ENCODE data around the gene LRRC74A.

Gene LRRC74A

DNA sequence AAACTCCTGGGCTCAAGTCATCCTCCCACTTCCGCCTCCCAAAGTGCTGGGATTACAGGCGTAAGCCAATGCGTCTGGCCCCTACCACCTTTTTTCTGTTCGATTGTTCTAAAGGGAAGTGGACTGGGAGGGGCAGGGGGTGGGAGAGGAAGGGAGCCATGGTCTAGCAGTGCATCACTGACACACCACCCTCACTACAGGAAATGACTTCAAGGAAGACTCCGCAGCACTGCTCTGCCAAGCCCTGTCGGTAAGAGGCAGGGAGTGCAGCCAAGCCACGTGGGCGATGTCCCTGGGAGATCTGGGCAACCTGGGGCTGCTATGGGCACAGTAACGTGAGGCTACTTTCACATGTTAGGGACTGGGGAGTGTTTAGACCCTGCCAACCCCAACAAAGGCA is 18.0 kb downstream of the LRRC74A start:
- TF ChIP-seq CTCF (IDR thresholded peaks at IDR 0.05) = 0 out of 2 replicates have a peak, but pooled peaks have one; percentile 6
- no peak for TF ChIP-seq ZFX (IDR thresholded peaks at IDR 0.05; ENCODE audit: borderline replicate concordance)
- no peak overlapping the region for H3K27ac ChIP-seq

- TF ChIP-seq ZFX (IDR thresholded peaks at IDR 0.05; ENCODE audit: borderline replicate concordance) (no peak), CTCF (IDR thresholded peaks at IDR 0.05) (no peak)
- no peak overlapping the region for H3K27ac ChIP-seq
Observed at GRCh38 chr14:76846331-76847047, 20.3 kb downstream of the LRRC74A start.

- TF ChIP-seq CTCF (IDR thresholded peaks at IDR 0.05) = peak; percentile 14; the same call in 1 of the 2 replicates
- TF ChIP-seq ZFX (IDR thresholded peaks at IDR 0.05; ENCODE audit: borderline replicate concordance) = no peak
- H3K27ac ChIP-seq = no peak overlapping the region
Observed at GRCh38 chr14:76848879-76849278, 22.7 kb downstream of the LRRC74A start.

DNA sequence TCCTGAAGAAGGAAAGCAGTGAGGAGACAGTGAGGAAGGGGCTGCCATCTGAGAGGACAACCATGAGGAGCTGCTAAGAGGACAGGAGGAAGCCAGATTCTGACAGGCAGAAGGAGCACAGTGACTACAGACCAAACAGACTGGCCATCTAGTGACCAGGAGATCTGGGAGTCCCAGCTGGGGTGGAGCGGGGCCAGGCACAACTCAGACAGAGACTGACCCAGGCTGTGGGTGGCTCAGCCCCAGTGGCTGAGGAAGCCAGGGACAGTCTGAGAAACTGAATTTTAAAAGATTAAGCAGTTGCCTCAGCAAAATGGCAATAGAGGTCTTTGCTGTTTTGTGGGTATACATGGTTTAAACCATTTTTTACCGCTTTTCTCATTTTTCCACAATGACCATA is 28.9 kb downstream of the LRRC74A start:
- no peak overlapping the region for H3K27ac ChIP-seq
- TF ChIP-seq ZFX (IDR thresholded peaks at IDR 0.05; ENCODE audit: borderline replicate concordance) (no peak), CTCF (IDR thresholded peaks at IDR 0.05) (no peak)

DNA sequence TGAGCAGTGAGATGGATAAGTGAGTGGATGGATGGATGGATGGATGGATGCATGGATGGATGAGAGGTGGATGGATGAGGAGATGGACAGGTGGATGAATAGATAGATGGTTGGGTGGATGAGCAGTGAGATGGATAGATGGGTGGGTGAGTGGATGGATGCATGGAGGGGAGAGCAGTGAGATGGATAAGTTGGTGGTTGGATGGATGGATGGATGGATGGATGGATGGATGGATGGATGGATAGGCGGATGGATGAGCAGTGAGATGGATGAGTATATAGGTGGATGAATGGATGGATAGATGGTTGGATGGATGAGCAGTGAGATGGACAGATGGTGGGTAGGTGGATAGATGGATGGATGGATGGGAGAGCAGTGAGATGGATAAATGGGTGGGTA is 30.6 kb downstream of the LRRC74A start:
- TF ChIP-seq CTCF (IDR thresholded peaks at IDR 0.05) = no peak
- TF ChIP-seq ZFX (IDR thresholded peaks at IDR 0.05; ENCODE audit: borderline replicate concordance) = no peak
- no peak overlapping the region for H3K27ac ChIP-seq

DNA sequence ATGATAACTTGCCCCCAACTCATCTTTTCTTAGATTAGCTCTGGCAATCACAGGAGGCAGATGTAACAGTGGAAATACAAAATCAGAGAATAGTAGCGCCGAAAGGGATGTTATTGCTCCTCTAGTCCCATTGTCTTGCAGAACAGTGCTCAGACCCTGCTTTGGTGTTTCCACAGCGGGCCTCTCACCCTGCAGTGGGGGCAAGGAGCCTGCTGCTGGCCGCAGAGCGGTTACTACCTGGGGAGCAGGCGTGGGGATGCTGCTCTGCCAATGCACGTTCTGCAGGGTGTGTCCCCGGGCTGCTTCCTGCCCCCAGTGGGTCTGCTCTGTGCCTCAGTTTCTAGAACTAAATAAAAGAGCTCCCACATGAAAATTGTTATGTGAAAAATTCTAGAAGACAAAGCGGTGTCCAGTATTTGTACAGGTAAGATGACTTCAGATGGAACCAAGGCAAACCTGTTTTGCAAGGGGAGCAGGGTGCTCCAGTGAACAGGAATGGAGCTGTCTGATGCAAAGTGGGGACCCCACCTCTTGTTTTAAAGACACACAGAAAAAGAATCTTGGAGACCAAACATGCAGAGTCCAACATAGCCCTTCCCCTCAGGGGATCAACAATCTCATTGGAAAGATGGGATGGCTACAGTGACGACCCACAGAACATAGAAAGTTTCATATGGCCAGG is 35.5 kb downstream of the LRRC74A start:
- no peak overlapping the region for H3K27ac ChIP-seq
- TF ChIP-seq CTCF (IDR thresholded peaks at IDR 0.05) (no peak), ZFX (IDR thresholded peaks at IDR 0.05; ENCODE audit: borderline replicate concordance) (no peak)

All from 22Rv1 (cell line).